HCT116 (cell line): Measurements from ENCODE around the gene HAP1. TPM values are rescaled to one million over a fixed set of nuclear protein-coding genes. Genes with fewer than 3 reads are reported as not detected.

Experiments
- ATAC-seq: fragments of 200-7000 bp; cut with Tn5 transposase; 2 replicates; pipeline ENCODE4 v1.9.1; 2020; ENCODE audit warnings: mild to moderate bottlenecking, moderate library complexity
- BruUV-seq: library from RNA; stranded (reverse); fragments of 400-500 nt; replicated peaks from 2 replicates; lab custom pipeline; 2021; lab: Mats Ljungman, UMichigan
- CTCF ChIA-PET: fragments of 300-600 bp; sonication (Branson Sonifier 250); formaldehyde crosslinking; loops from one replicate; lab custom pipeline; 2021; ENCODE audit warnings: antibody characterized with exemption; lab: Charles Lee
- POLR2A ChIA-PET: fragments of 300-600, 350-600 bp; sonication (Branson Sonifier 250); formaldehyde crosslinking; loops from one replicate; lab custom pipeline; 2021; ENCODE audit warnings: antibody characterized with exemption; lab: Charles Lee
- RAD21 ChIA-PET, 2 experiments: fragments of 300-600 bp; sonication (Branson Sonifier 250); formaldehyde crosslinking; loops; one replicate each; lab custom pipeline; 2023; ENCODE audit warnings: low total read pairs in 2 of 2; ENCODE audit not compliant: uncharacterized antibody in 2 of 2, unreplicated experiment in 2 of 2, low non-redundant PET in 1 of 2; lab: Charles Lee
- DNase-seq: peaks from one replicate; pipeline ENCODE4 v3.0.0-alpha.2; 2010; ENCODE audit warnings: low read depth, low spot score
- H2AFZ ChIP-seq: fragments of 200-600 bp; shearing (Covaris generic), sonication (generic); 2 replicates; pipeline ENCODE4 v1.6.1; 2017; ENCODE audit warnings: low read depth, mixed run types, mixed read lengths, antibody characterized with exemption, low read length; ENCODE audit not compliant: poor library complexity, severe bottlenecking
- H3K27ac ChIP-seq: 2 replicates; pipeline ENCODE4 v1.5.1; 2012; ENCODE audit warnings: low read depth, low read length
- H3K27me3 ChIP-seq: fragments of 200-600 bp; sonication (generic); 2 replicates; pipeline ENCODE4 v1.6.1; 2016; ENCODE audit warnings: mixed run types, low read length, mixed read lengths; ENCODE audit not compliant: insufficient read depth
- H3K36me3 ChIP-seq, 2 experiments: fragments of 200-500 bp in 1 of 2; fragments of 200-600 bp in 1 of 2; sonication (Bioruptor generic) in 1 of 2; sonication (generic) in 1 of 2; 2 replicates each; pipeline versions ENCODE4 v1.5.1 to v1.6.1; 2014 to 2016; ENCODE audit warnings: low read length in 2 of 2, inconsistent platforms in 1 of 2, mixed read lengths in 1 of 2, mixed run types in 1 of 2; ENCODE audit not compliant: insufficient read depth in 2 of 2, control insufficient read depth in 1 of 2
- H3K4me1 ChIP-seq, 2 experiments: fragments of 200-600 bp in 1 of 2; sonication (generic) in 1 of 2; 2 replicates each; pipeline versions ENCODE4 v1.5.1 to v1.6.1; 2012 to 2017; ENCODE audit warnings: low read length in 2 of 2, inconsistent platforms in 1 of 2, mild to moderate bottlenecking in 1 of 2, mixed read lengths in 1 of 2, mixed run types in 1 of 2, moderate library complexity in 1 of 2; ENCODE audit not compliant: insufficient read depth in 2 of 2, control insufficient read depth in 1 of 2
- H3K4me2 ChIP-seq: fragments of 200-600 bp; sonication (generic); 2 replicates; pipeline ENCODE4 v1.6.1; 2017; ENCODE audit warnings: mixed run types, low read length, mixed read lengths
- H3K4me3 ChIP-seq, 2 experiments: fragments of 200-600 bp in 1 of 2; sonication (generic) in 1 of 2; replicated peaks in 1 of 2; 2 replicates each; pipeline ENCODE4 v1.5.1; 2011 to 2016; ENCODE audit warnings: low read length in 2 of 2, control low read depth in 1 of 2, low read depth in 1 of 2, mild to moderate bottlenecking in 1 of 2, mixed read lengths in 1 of 2, mixed run types in 1 of 2
- H3K79me2 ChIP-seq: fragments of 200-600 bp; sonication (generic); 2 replicates; pipeline ENCODE4 v1.6.1; 2017; ENCODE audit warnings: mild to moderate bottlenecking, mixed run types, low read length, moderate library complexity, mixed read lengths; ENCODE audit not compliant: insufficient read depth
- H3K9ac ChIP-seq: fragments of 200-600 bp; sonication (generic); 2 replicates; pipeline ENCODE4 v1.6.1; 2016; ENCODE audit warnings: low read length, mixed read lengths
- H3K9me2 ChIP-seq: fragments of 200-600 bp; sonication (generic), shearing (Covaris generic); 2 replicates; pipeline ENCODE4 v1.6.1; 2017; ENCODE audit warnings: mixed run types, mild to moderate bottlenecking, moderate library complexity; ENCODE audit not compliant: insufficient read depth
- H3K9me3 ChIP-seq, 2 experiments: fragments of 200-500 bp in 1 of 2; fragments of 200-600 bp in 1 of 2; sonication (Bioruptor generic) in 1 of 2; sonication (generic) in 1 of 2; 2 replicates each; pipeline ENCODE4 v1.6.1; 2014 to 2017; ENCODE audit warnings: low read length in 2 of 2, mixed read lengths in 2 of 2, inconsistent platforms in 1 of 2, low read depth in 1 of 2, mild to moderate bottlenecking in 1 of 2, mixed run types in 1 of 2, moderate library complexity in 1 of 2; ENCODE audit not compliant: control insufficient read depth in 1 of 2, insufficient read depth in 1 of 2
- H4K20me1 ChIP-seq: fragments of 200-600 bp; sonication (generic), shearing (Covaris generic); 2 replicates; pipeline ENCODE4 v1.6.1; 2017; ENCODE audit warnings: mixed run types, mild to moderate bottlenecking, moderate library complexity; ENCODE audit not compliant: insufficient read depth
- ELF1 ChIP-seq: IDR thresholded peaks from 2 replicates; pipeline ENCODE4 v1.6.1; 2012; ENCODE audit warnings: low read depth, borderline replicate concordance
- EZH2 ChIP-seq: fragments of 200-600 bp; sonication (generic); IDR thresholded peaks from 2 replicates; pipeline ENCODE4 v1.6.1; 2017; ENCODE audit warnings: antibody characterized with exemption, mixed run types
- FOSL1 ChIP-seq: IDR thresholded peaks from 2 replicates; pipeline ENCODE4 v1.6.1; 2012; ENCODE audit warnings: low read depth
- JUND ChIP-seq: IDR thresholded peaks from 2 replicates; pipeline ENCODE4 v1.6.1; 2012
- POLR2A ChIP-seq: IDR thresholded peaks from 2 replicates; pipeline ENCODE4 v1.7.0; 2011; ENCODE audit warnings: borderline replicate concordance; ENCODE audit not compliant: insufficient read depth, insufficient read length; ENCODE audit errors: extremely low read depth
- RAD21 ChIP-seq: IDR thresholded peaks from 2 replicates; pipeline ENCODE4 v1.6.1; 2012; ENCODE audit warnings: low read depth, mild to moderate bottlenecking
- SIN3A ChIP-seq: IDR thresholded peaks from 2 replicates; pipeline ENCODE4 v1.6.1; 2012; ENCODE audit warnings: low read depth
- SP1 ChIP-seq: IDR thresholded peaks from 2 replicates; pipeline ENCODE4 v1.6.1; 2012; ENCODE audit warnings: low read depth
- YY1 ChIP-seq: IDR thresholded peaks from 2 replicates; pipeline ENCODE4 v1.6.1; 2011; ENCODE audit warnings: low read length, low read depth, moderate library complexity, mild to moderate bottlenecking; ENCODE audit not compliant: insufficient replicate concordance; ENCODE audit errors: extremely low read depth
- ZFX ChIP-seq: fragments of 450-650 bp; IDR thresholded peaks from 2 replicates; pipeline ENCODE4 v1.6.1; 2017
- intact Hi-C: fragments of 100-400 bp; cut with micrococcal nuclease; formaldehyde crosslinking; loops from 2 replicates; pipeline ENCODE4 v1.10.0; 2022
- total RNA-seq: library from RNA; stranded (reverse); gene quantifications from one replicate; pipeline ENCODE4 v1.2.1, GENCODE V29; 2021; ENCODE audit not compliant: unreplicated experiment
- TF ChIP-seq, protein P1 (sequence below), 3 experiments: fragments of 200-600 bp in 1 of 3; sonication (generic) in 1 of 3; IDR thresholded peaks in 2 of 3; conservative IDR thresholded peaks in 1 of 3; 2 replicates each; pipeline ENCODE4 v1.5.1; 2012 to 2017; ENCODE audit warnings: low read depth in 2 of 3, low read length in 2 of 3, antibody characterized with exemption in 1 of 3, borderline replicate concordance in 1 of 3, control low read depth in 1 of 3, mild to moderate bottlenecking in 1 of 3, mixed read lengths in 1 of 3, mixed run types in 1 of 3, moderate library complexity in 1 of 3; ENCODE audit not compliant: insufficient read depth in 1 of 3

The HAP1 gene
- total RNA-seq, 1 experiment from 2014 or later: 3.4 TPM

DNA sequence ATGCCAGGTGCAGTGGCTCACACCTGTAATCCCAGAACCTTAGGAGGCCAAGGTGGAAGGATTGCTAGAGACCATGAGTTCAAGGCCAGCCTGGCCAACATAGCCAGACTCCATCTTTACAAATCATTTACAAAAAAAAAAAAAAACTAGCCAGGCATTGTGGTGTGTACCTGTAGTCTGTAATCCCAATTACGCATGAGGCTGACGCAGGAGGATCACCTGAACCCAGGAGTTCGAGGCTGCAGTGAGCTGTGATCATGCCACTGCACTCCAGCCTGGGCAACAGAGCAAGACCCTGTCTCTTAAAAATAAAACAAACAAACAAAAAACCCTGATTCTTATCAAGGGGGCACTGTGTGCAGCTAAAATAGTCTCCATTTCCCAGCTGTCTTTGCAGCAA lies 16.8 kb upstream of the HAP1 start:
- ChIA-PET POLR2A (interaction anchor here (0.7 to 1.3 kb wide), 3 partner anchors 10 to 38 kb away, joined by 3 to 4 read pairs (median 3); partner anchors contain the start of gene JUP), RAD21 (interaction anchor here in 1 of 2 experiments (0.6 kb wide), 1 partner anchor 49 kb away, joined by 3 read pairs; no protein-coding TSS in a partner anchor), CTCF (interaction anchor here (1.3 kb wide), 1 partner anchor 35 kb away, joined by 3 read pairs; the partner anchor contains the start of gene JUP)
- no peaks in the 10 kb centered on the region for H3K79me2 ChIP-seq
- BruUV-seq: no TSS peak
- H2AFZ ChIP-seq: no peak overlapping the region
- no peak overlapping the region for H3K4me3 ChIP-seq
- no peak for TF ChIP-seq JUND
- no peak for TF ChIP-seq ZFX
- no peak for TF ChIP-seq POLR2A
- H3K9me2 ChIP-seq: no peaks in the 10 kb centered on the region
- no peak overlapping the region for H3K27ac ChIP-seq
- peaks cover 7 to 13% of the 10 kb centered on the region in 2 experiments; a peak in 2 of 4 replicates for H3K36me3 ChIP-seq
- H4K20me1 ChIP-seq: no peaks in the 10 kb centered on the region
- H3K4me1 ChIP-seq: no peaks in the 10 kb centered on the region
- no peak overlapping the region for H3K9ac ChIP-seq
- intact Hi-C loops: no loop called here
- DNase-seq (no peak), ATAC-seq (no peak)
- H3K4me2 ChIP-seq: no peak overlapping the region
- H3K9me3 ChIP-seq: no peaks in the 10 kb centered on the region
- no peaks in the 10 kb centered on the region for H3K27me3 ChIP-seq

GRCh38 chr17:41750862-41751261 lies 16.4 kb upstream of the HAP1 start:
- intact Hi-C loops: no loop called here
- Histone ChIP-seq H3K9me2 (no peaks in the 10 kb centered on the region), H3K4me2 (no peak overlapping the region), H3K9me3 (no peaks in the 10 kb centered on the region), H3K27me3 (no peaks in the 10 kb centered on the region), H3K9ac (no peak overlapping the region), H2AFZ (no peak overlapping the region), H3K27ac (no peak overlapping the region), H4K20me1 (no peaks in the 10 kb centered on the region), H3K36me3 (peaks cover 4 to 13% of the 10 kb centered on the region in 2 experiments; a peak in 2 of 4 replicates), H3K79me2 (no peaks in the 10 kb centered on the region), H3K4me3 (no peak overlapping the region), H3K4me1 (no peaks in the 10 kb centered on the region)
- no TSS peak for BruUV-seq
- ChIA-PET CTCF (interaction anchor here (1.0 to 1.3 kb wide), 2 partner anchors 35 to 36 kb away, joined by 3 read pairs; partner anchors contain the start of gene JUP), RAD21 (interaction anchor here in 1 of 2 experiments (0.6 kb wide), 1 partner anchor 47 kb away, joined by 6 read pairs; no protein-coding TSS in a partner anchor), POLR2A (interaction anchor here (1.3 kb wide), 1 partner anchor 9 kb away, joined by 3 read pairs; no protein-coding TSS in a partner anchor)
- ATAC-seq: no peak
- DNase-seq: no peak
- TF ChIP-seq ELF1: no peak
- TF ChIP-seq, protein P1, sequence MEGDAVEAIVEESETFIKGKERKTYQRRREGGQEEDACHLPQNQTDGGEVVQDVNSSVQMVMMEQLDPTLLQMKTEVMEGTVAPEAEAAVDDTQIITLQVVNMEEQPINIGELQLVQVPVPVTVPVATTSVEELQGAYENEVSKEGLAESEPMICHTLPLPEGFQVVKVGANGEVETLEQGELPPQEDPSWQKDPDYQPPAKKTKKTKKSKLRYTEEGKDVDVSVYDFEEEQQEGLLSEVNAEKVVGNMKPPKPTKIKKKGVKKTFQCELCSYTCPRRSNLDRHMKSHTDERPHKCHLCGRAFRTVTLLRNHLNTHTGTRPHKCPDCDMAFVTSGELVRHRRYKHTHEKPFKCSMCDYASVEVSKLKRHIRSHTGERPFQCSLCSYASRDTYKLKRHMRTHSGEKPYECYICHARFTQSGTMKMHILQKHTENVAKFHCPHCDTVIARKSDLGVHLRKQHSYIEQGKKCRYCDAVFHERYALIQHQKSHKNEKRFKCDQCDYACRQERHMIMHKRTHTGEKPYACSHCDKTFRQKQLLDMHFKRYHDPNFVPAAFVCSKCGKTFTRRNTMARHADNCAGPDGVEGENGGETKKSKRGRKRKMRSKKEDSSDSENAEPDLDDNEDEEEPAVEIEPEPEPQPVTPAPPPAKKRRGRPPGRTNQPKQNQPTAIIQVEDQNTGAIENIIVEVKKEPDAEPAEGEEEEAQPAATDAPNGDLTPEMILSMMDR (IDR thresholded peaks at IDR 0.05 in 2 of 3, conservative IDR thresholded peaks at IDR 0.05 in 1 of 3; ENCODE audit: borderline replicate concordance in 1 of 3, insufficient read depth in 1 of 3, low read depth in 2 of 3, low read length in 2 of 3): no peak
- no peak for TF ChIP-seq SIN3A
- TF ChIP-seq FOSL1: no peak
- TF ChIP-seq EZH2: no peak
- no peak for TF ChIP-seq YY1
- no peak for TF ChIP-seq RAD21
- TF ChIP-seq SP1: no peak
